Urinary bladder (tissue), 4 donors: ENCODE measurements around the gene ARPC5L. TPM values are rescaled to one million over a fixed set of nuclear protein-coding genes. Genes with fewer than 3 reads are reported as not detected.
"Not testable (repeated sequence)": the region's sequence is repeated elsewhere in the genome, so short reads cannot be mapped to it uniquely, and the experiment has no call there.

ENCODE experiments used
- DNase-seq: peaks from one replicate; pipeline ENCODE4 v3.0.0-alpha.2; 2015; ENCODE audit errors: extremely low spot score
- H3K27ac ChIP-seq: one replicate; pipeline ENCODE4 v1.5.1; 2013; ENCODE audit warnings: low read depth, mild to moderate bottlenecking, moderate library complexity
- H3K36me3 ChIP-seq: one replicate; pipeline ENCODE4 v1.6.1; 2013; ENCODE audit warnings: mild to moderate bottlenecking, moderate library complexity; ENCODE audit not compliant: insufficient read depth
- H3K4me1 ChIP-seq: one replicate; pipeline ENCODE4 v1.6.1; 2013; ENCODE audit warnings: mild to moderate bottlenecking, moderate library complexity; ENCODE audit not compliant: insufficient read depth
- H3K4me3 ChIP-seq: one replicate; pipeline ENCODE4 v1.5.1; 2013; ENCODE audit warnings: low read depth, low read length
- WGBS: extraction: QIAGEN DNeasy Blood & Tissue Kit; methylation state at CpG from one replicate; pipeline ENCODE4 v1.1.7; 2013; 5-methylcytosine and 5-hydroxymethylcytosine counted together
- polyA plus RNA-seq: library from polyadenylated mRNA; stranded (reverse); fragments of 200-250 nt; gene quantifications from one replicate; pipeline ENCODE4 v1.2.3, GENCODE V29; 2013
- small RNA-seq: library from RNA; depleted of rRNA; stranded (forward); fragments of <200 nt; gene quantifications from one replicate; pipeline ENCODE3, GENCODE V24; 2014
- total RNA-seq: library from RNA; depleted of rRNA; stranded (reverse); fragments of >200 nt; gene quantifications from one replicate; pipeline ENCODE4 v1.2.3, GENCODE V29; 2014
- donor health status: healthy with polysubstance abuse.
- donor health status: healthy.

Gene ARPC5L
- total and polyA plus RNA-seq, 2 donors, result 8.8 to 30.3 TPM

GRCh38 chr9:124906966-124907365 lies 45.0 kb downstream of the ARPC5L start:
- H3K36me3 ChIP-seq, result peaks cover 5% of the 10 kb centered on the region
- no peak for DNase-seq
- H3K4me3 ChIP-seq, result no peak overlapping the region
- no peak overlapping the region for H3K27ac ChIP-seq
- 39% methylated on average over 1 of the region's 1 CpG for WGBS
- H3K4me1 ChIP-seq, result no peaks in the 10 kb centered on the region

GRCh38 chr9:124908098-124908497 lies 46.2 kb downstream of the ARPC5L start:
- DNase-seq, result no peak
- H3K36me3 ChIP-seq, result peaks cover 5% of the 10 kb centered on the region
- no peaks in the 10 kb centered on the region for H3K4me1 ChIP-seq
- H3K4me3 ChIP-seq, result no peak overlapping the region
- H3K27ac ChIP-seq, result no peak overlapping the region
- 73% methylated on average over 2 of the region's 2 CpGs for WGBS

GRCh38 chr9:124911766-124912165 lies 49.8 kb downstream of the ARPC5L start:
- no peak for DNase-seq
- 86% methylated on average over 1 of the region's 1 CpG for WGBS
- Histone ChIP-seq H3K27ac (no peak overlapping the region), H3K4me1 (no peaks in the 10 kb centered on the region), H3K4me3 (no peak overlapping the region), H3K36me3 (peaks cover 5% of the 10 kb centered on the region)

GRCh38 chr9:124913378-124913777 lies 51.4 kb downstream of the ARPC5L start:
- Histone ChIP-seq H3K27ac (no peak overlapping the region), H3K4me1 (no peaks in the 10 kb centered on the region), H3K36me3 (peaks cover 3% of the 10 kb centered on the region), H3K4me3 (no peak overlapping the region)
- no peak for DNase-seq
- 92% methylated on average over 2 of the region's 2 CpGs for WGBS

- WGBS, result 97% methylated on average over 5 of the region's 5 CpGs
- H3K27ac ChIP-seq, result no peak overlapping the region
- peaks cover 3% of the 10 kb centered on the region for H3K36me3 ChIP-seq
- no peak for DNase-seq
- H3K4me3 ChIP-seq, result no peak overlapping the region
- H3K4me1 ChIP-seq, result no peaks in the 10 kb centered on the region
These were observed 52.9 kb downstream of the ARPC5L start for GRCh38 chr9:124914753-124915405.

GRCh38 chr9:124920394-124920793 lies 58.5 kb downstream of the ARPC5L start:
- H3K27ac ChIP-seq, DNase-seq, H3K4me1 ChIP-seq, H3K4me3 ChIP-seq, H3K36me3 ChIP-seq: not testable (repeated sequence)
- 88% methylated on average over 6 of the region's 6 CpGs for WGBS

Small RNA genes within 50 kb of the gene (small RNA-seq; reads per million reads assigned to genes)
- gene RNU4-82P, result not detected

Other genes with a start within 250 kb of the ARPC5L start
- 1.4 TPM for gene NR6A1, start 90.8 kb upstream of the ARPC5L start, total RNA-seq
- 0.29 TPM for gene NR6A1, start 90.8 kb upstream of the ARPC5L start, polyA plus RNA-seq
- 40.2 TPM for gene OLFML2A, start 85.0 kb upstream of the ARPC5L start, total RNA-seq
- 36.8 TPM for gene OLFML2A, start 85.0 kb upstream of the ARPC5L start, polyA plus RNA-seq
- gene WDR38, start 8.7 kb upstream of the ARPC5L start, total RNA-seq, result not detected
- gene WDR38, start 8.7 kb upstream of the ARPC5L start, polyA plus RNA-seq, result not detected
- gene RPL35, start 173 bp upstream of the ARPC5L start, total RNA-seq, result 1,117 TPM
- gene RPL35, start 173 bp upstream of the ARPC5L start, polyA plus RNA-seq, result 2,692 TPM
- 17.7 TPM for gene GOLGA1, start 79.0 kb downstream of the ARPC5L start, total RNA-seq
- 14.2 TPM for gene GOLGA1, start 79.0 kb downstream of the ARPC5L start, polyA plus RNA-seq